ENCODE results near the gene EPHA2.

DNA sequence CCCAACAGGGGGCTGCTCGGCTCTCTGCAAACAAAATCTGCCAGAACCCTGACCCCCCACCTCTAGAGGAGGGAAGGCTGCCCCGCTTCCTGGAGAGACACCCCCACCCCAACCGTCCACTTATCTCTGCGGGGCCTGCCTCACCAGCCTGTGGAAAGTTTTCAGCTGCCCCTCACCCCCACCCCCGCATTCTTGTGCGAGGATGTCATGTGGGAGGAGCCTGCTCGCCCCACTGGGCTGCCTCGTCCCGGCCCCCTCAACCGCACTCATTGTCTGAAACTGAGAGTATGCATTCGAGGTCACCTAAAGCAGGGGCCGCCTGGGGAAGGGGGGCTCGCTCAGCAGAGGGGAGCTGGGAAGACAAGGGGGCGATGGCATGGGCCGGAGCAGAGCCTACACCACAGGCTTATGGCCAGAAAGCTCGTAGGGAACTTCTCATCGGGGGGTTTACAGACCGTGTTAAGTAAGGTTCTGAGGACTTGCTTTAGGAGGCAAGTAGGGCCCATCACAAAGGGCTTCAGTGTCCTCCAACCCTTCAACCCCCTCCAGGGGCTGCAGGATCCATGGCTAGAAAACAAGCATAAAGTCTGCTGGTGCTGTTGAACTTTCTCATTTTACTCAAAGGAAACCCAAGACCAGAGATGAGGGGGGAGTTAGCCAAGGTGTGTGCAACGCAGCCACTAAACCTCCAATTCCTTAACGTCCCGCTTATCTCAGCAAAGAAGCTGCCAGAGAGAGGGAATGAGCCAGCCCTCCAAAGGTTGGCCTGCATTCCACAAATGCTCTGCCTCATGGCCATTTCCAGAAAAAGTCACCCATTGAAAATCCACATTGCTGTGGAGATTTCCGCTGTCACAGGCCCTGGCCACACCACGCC lies 9.4 kb downstream of the EPHA2 start:
- TF ChIP-seq, protein P1, sequence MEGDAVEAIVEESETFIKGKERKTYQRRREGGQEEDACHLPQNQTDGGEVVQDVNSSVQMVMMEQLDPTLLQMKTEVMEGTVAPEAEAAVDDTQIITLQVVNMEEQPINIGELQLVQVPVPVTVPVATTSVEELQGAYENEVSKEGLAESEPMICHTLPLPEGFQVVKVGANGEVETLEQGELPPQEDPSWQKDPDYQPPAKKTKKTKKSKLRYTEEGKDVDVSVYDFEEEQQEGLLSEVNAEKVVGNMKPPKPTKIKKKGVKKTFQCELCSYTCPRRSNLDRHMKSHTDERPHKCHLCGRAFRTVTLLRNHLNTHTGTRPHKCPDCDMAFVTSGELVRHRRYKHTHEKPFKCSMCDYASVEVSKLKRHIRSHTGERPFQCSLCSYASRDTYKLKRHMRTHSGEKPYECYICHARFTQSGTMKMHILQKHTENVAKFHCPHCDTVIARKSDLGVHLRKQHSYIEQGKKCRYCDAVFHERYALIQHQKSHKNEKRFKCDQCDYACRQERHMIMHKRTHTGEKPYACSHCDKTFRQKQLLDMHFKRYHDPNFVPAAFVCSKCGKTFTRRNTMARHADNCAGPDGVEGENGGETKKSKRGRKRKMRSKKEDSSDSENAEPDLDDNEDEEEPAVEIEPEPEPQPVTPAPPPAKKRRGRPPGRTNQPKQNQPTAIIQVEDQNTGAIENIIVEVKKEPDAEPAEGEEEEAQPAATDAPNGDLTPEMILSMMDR (IDR thresholded peaks at IDR 0.05) = no peak
- TF ChIP-seq EP300 (IDR thresholded peaks at IDR 0.05) = peak; percentile 17 to 56

Measured in tibial nerve (tissue), 4 donors.